GM12875 (cell line): Measurements from ENCODE around the gene PEX13.

Experiments
- H3K4me3 ChIP-seq: one replicate; pipeline ENCODE4 v1.5.1; 2011; ENCODE audit warnings: low read depth, low read length, control low read depth
- TF ChIP-seq, protein P1 (sequence below): IDR thresholded peaks from 2 replicates; pipeline ENCODE4 v1.5.1; 2011; ENCODE audit warnings: low read depth, mild to moderate bottlenecking, control low read depth, inconsistent platforms, low read length, moderate library complexity, borderline replicate concordance; ENCODE audit not compliant: insufficient read depth

The PEX13 gene

DNA sequence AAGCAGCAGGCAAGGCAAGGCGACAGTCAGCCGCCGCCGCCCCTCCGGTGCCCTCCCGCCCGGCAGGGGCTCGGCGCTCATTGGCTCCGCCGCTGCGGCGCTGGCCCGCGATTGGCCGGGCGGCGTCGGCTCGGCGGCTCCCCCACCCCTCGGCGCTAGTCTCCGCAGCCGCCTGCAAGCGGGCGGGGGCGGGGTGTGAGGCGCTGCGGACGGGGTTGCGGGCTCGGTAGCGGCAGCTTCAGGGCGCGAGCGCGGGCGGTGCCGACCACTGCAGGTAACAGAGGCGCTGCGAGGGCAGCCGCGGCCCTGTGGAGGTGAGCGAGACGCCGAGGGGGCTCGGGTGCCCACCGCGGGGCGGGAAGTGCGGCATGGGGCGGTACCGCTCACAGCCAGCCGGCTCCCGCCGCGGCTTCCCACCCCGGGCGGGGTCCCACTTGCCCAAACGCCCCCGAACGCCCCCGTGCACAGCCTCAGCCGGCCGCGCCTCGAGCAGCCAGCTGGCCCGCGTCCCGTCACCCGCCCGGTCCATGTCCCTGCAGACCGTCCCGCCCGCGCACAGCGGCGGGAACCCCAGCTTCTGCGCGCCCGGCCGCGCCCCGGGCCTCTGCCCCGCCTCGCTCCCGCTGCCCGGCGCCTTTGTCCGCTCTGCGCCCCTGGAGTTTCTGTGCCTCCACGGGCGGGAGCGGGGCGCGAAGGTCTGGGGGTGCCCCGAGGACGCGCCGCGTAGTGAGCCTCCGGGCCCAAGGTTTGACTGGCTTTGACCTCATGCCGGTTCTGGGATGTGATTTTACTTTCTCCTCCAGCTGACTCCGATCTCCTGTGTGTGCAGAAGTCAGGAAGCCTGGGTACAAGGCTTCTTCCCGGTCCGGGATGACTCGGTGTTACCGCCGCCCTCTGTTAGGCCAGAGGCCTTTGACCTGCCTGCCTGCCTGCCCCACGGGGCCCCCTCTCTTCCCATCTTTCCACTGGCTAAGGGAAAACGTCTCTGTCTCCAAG, 48.5 kb downstream of the PEX13 start, which contains the start of gene SANBR:
Gene SANBR, plus strand, starts transcription at position 158 of the 996 bp plus-strand sequence. CDS start 4,480 bp downstream, outside the sequence.
- TF ChIP-seq, protein P1, sequence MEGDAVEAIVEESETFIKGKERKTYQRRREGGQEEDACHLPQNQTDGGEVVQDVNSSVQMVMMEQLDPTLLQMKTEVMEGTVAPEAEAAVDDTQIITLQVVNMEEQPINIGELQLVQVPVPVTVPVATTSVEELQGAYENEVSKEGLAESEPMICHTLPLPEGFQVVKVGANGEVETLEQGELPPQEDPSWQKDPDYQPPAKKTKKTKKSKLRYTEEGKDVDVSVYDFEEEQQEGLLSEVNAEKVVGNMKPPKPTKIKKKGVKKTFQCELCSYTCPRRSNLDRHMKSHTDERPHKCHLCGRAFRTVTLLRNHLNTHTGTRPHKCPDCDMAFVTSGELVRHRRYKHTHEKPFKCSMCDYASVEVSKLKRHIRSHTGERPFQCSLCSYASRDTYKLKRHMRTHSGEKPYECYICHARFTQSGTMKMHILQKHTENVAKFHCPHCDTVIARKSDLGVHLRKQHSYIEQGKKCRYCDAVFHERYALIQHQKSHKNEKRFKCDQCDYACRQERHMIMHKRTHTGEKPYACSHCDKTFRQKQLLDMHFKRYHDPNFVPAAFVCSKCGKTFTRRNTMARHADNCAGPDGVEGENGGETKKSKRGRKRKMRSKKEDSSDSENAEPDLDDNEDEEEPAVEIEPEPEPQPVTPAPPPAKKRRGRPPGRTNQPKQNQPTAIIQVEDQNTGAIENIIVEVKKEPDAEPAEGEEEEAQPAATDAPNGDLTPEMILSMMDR: no peak
- H3K4me3 ChIP-seq: peak within 1 kb of the TSS; percentile 90

- TF ChIP-seq, protein P1: no peak
- H3K4me3 ChIP-seq: no peak overlapping the region
Measured at GRCh38 chr2:61074100-61074499, 56.6 kb downstream of the PEX13 start.

- H3K4me3 ChIP-seq: no peak overlapping the region
- TF ChIP-seq, protein P1: no peak
Measured at GRCh38 chr2:61085883-61086282, 68.4 kb downstream of the PEX13 start.

DNA sequence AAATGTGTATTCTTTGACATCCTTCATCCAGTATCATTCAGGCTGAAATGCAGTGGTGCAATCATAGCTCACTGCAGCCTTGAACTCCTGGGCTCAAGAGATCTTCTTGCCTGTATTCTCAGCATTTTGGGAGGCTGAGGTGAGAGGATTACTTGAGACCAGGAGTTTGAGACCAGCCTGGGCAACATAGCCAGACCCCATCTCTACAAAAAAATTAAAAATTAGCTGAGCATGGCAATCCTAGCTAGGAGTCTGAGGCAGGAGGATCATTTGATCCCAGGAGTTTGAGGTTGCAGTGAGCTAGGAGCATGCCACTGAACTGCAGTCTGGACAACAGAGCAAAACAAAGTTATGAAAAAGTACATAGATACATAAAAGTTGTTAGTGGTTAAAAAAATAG, 72.3 kb downstream of the PEX13 start:
- TF ChIP-seq, protein P1: no peak
- no peak overlapping the region for H3K4me3 ChIP-seq

- TF ChIP-seq, protein P1: no peak
- no peak overlapping the region for H3K4me3 ChIP-seq
Measured at GRCh38 chr2:61090386-61090921, 72.9 kb downstream of the PEX13 start.

- TF ChIP-seq, protein P1: no peak
- H3K4me3 ChIP-seq: no peak overlapping the region
Measured at GRCh38 chr2:61091485-61091884, 74.0 kb downstream of the PEX13 start.
